RWPE2 (cell line): Measurements from ENCODE around the gene MAGI1.

Experiments
- ATAC-seq: fragments of 200-7000 bp; cut with Tn5 transposase; 3 replicates; pipeline ENCODE4 v1.9.1; 2021; ENCODE audit warnings: low read depth
- DNase-seq: peaks from one replicate; pipeline ENCODE4 v3.0.0-alpha.2; 2020; ENCODE audit warnings: low spot score
- H3K27ac ChIP-seq: fragments of 450-650 bp; 2 replicates; pipeline ENCODE4 v1.5.1; 2017; ENCODE audit warnings: mild to moderate bottlenecking; ENCODE audit not compliant: poor library complexity, severe bottlenecking
- H3K27me3 ChIP-seq: fragments of 250-450 bp; sonication (Bioruptor Pico); 2 replicates; pipeline ENCODE4 v1.5.1; 2021; ENCODE audit warnings: mild to moderate bottlenecking, moderate library complexity; ENCODE audit not compliant: insufficient read depth, poor library complexity, severe bottlenecking
- H3K36me3 ChIP-seq: fragments of 250-450 bp; sonication (Bioruptor Pico); 2 replicates; pipeline ENCODE4 v1.5.1; 2020; ENCODE audit warnings: low read depth, mild to moderate bottlenecking, moderate library complexity
- H3K4me1 ChIP-seq: fragments of 250-450 bp; sonication (Bioruptor Pico); 2 replicates; pipeline ENCODE4 v1.5.1; 2021; ENCODE audit warnings: mild to moderate bottlenecking, moderate library complexity; ENCODE audit not compliant: insufficient read depth, poor library complexity, severe bottlenecking
- H3K4me3 ChIP-seq: fragments of 250-450 bp; sonication (Bioruptor Pico); 2 replicates; pipeline ENCODE4 v1.5.1; 2021; ENCODE audit warnings: mild to moderate bottlenecking, moderate library complexity; ENCODE audit not compliant: severe bottlenecking
- H3K9me3 ChIP-seq: fragments of 250-450 bp; sonication (Bioruptor Pico); 2 replicates; pipeline ENCODE4 v1.5.1; 2021; ENCODE audit warnings: mild to moderate bottlenecking, moderate library complexity; ENCODE audit not compliant: severe bottlenecking
- CTCF ChIP-seq: fragments of 450-650 bp; IDR thresholded peaks from one replicate; pipeline ENCODE4 v1.5.1; 2017; ENCODE audit warnings: mild to moderate bottlenecking, moderate library complexity; ENCODE audit not compliant: poor library complexity, severe bottlenecking

MAGI1 gene

GRCh38 chr3:65368866-65369265 lies 669.9 kb downstream of the MAGI1 start:
- Histone ChIP-seq H3K27ac (no peak overlapping the region), H3K9me3 (no peaks in the 10 kb centered on the region), H3K27me3 (no peaks in the 10 kb centered on the region), H3K4me1 (no peaks in the 10 kb centered on the region), H3K4me3 (no peak overlapping the region), H3K36me3 (no peaks in the 10 kb centered on the region)
- DNase-seq (no peak), ATAC-seq (no peak)
- TF ChIP-seq CTCF, result no peak

GRCh38 chr3:65362688-65363087 lies 676.0 kb downstream of the MAGI1 start:
- no peak for TF ChIP-seq CTCF

DNA sequence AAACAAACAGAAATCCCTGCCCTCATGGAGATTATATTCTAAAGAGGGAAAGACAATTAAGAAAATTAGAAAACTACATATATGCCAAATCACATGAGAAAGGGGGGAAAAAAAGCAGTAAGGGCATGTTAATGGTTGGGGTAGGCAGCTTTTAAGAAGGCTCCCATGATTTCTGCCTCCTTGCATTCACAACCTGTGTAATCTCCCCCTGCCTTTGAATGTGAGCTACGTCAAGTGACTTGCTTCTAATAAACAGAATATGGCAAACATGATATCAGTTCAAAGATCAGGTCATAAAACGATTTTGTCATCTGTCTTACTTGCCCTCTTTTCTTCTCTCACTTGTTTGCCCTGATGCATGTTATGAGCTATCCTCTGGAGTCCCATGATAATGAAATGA lies 677.3 kb downstream of the MAGI1 start:
- Histone ChIP-seq H3K36me3 (no peaks in the 10 kb centered on the region), H3K27ac (no peak overlapping the region), H3K27me3 (no peaks in the 10 kb centered on the region), H3K4me1 (no peaks in the 10 kb centered on the region), H3K9me3 (no peaks in the 10 kb centered on the region), H3K4me3 (no peak overlapping the region)
- ATAC-seq (no peak), DNase-seq (no peak)
- TF ChIP-seq CTCF, result no peak

More at GRCh38 chr3:65362688-65363087, 676.0 kb downstream of the MAGI1 start:
- ATAC-seq, result no peak
- H3K36me3 ChIP-seq, result no peaks in the 10 kb centered on the region
- no peaks in the 10 kb centered on the region for H3K27me3 ChIP-seq
- DNase-seq, result no peak
- H3K4me3 ChIP-seq, result no peak overlapping the region
- no peak overlapping the region for H3K27ac ChIP-seq
- no peaks in the 10 kb centered on the region for H3K4me1 ChIP-seq
- no peaks in the 10 kb centered on the region for H3K9me3 ChIP-seq

DNA sequence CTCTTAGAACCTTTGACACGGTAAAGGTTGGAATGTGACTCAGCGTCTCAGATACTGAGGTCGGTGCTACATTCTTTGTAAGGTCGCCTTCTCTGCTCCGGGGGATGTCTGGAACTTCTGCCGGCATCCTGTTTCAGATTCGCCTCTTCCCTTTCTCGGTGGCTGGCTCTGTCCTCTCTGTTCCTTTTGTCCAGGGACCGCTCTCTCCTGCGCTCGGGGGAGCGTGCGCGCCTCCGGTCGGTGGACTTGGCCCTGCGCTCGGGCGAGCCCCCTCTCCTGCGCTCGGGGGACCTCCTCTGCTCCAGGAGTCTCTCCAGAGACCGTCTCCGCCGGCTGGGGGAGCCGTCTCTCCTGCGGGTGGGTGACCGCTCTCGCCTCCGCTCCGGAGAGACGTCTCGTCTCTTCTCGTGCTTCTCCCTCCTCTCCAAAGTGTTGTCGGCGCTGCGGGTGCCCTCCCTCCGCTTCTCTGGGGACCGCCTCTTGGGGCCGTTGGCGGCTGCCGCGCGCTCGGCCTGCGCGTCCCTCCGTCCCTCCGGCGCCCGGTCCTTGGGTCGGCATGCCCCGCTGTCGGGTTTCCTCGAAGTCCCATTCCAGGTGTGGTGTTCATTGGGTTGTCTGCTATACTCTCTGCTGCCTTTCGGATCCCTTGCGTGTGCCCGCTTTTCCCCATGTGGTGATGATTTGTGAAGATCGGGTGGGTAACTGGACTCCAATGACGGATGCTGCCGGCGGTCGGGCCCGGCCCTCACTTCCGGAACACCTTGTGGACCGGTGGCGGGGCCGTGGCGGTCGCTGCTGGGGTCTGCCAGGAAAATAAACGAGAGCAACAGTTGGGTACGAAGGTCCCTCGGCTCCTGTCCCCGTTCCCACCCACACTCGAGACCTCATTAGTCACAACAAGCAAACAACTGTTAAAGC lies 682.1 kb downstream of the MAGI1 start:
- no peaks in the 10 kb centered on the region for H3K27me3 ChIP-seq
- DNase-seq (peak; percentile 43), ATAC-seq (no peak)
- no peaks in the 10 kb centered on the region for H3K36me3 ChIP-seq
- H3K4me3 ChIP-seq, result no peak overlapping the region
- H3K27ac ChIP-seq, result no peak overlapping the region
- H3K4me1 ChIP-seq, result no peaks in the 10 kb centered on the region
- no peak for TF ChIP-seq CTCF
- no peaks in the 10 kb centered on the region for H3K9me3 ChIP-seq

GRCh38 chr3:65354880-65355279 lies 683.8 kb downstream of the MAGI1 start:
- no peak for ATAC-seq

More at GRCh38 chr3:65354880-65355279, 683.8 kb downstream of the MAGI1 start:
- DNase-seq, result no peak
- Histone ChIP-seq H3K4me1 (no peaks in the 10 kb centered on the region), H3K9me3 (no peaks in the 10 kb centered on the region), H3K27ac (no peak overlapping the region), H3K4me3 (no peak overlapping the region), H3K36me3 (no peaks in the 10 kb centered on the region), H3K27me3 (no peaks in the 10 kb centered on the region)
- no peak for TF ChIP-seq CTCF
